Kidney (tissue), 22 donors: ENCODE measurements around the gene TOMT. TPM values are rescaled to one million over a fixed set of nuclear protein-coding genes. Genes with fewer than 3 reads are reported as not detected.

ENCODE experiments used
- DNase-seq, 5 donors: peaks; one replicate each; pipeline ENCODE4 v3.0.0-alpha.2; 2013 to 2020
- FAIRE-seq: peaks from 2 replicates; lab custom pipeline; 2012; peaks lifted over from hg19 to GRCh38; lab: Jason Lieb, UNC
- H3K27ac ChIP-seq, 2 donors: one replicate each; pipeline ENCODE4 v1.7.0; 2013; ENCODE audit warnings: low read depth in 2 of 2, low read length in 2 of 2, inconsistent platforms in 1 of 2
- H3K27me3 ChIP-seq: one replicate; pipeline ENCODE4 v1.7.1; 2013; ENCODE audit warnings: low read length, inconsistent platforms; ENCODE audit not compliant: control insufficient read depth, insufficient read depth
- H3K36me3 ChIP-seq, 3 donors: one replicate each; pipeline versions ENCODE4 v1.7.0 to v1.7.1; 2013; ENCODE audit warnings: low read length in 3 of 3, control low read depth in 1 of 3, inconsistent platforms in 1 of 3; ENCODE audit not compliant: insufficient read depth in 3 of 3, control insufficient read depth in 2 of 3
- H3K4me1 ChIP-seq, 3 donors: one replicate each; pipeline versions ENCODE4 v1.7.0 to v1.7.1; 2013; ENCODE audit warnings: low read length in 3 of 3, inconsistent platforms in 1 of 3, low read depth in 1 of 3; ENCODE audit not compliant: control insufficient read depth in 2 of 3, insufficient read depth in 2 of 3
- H3K4me3 ChIP-seq, 3 donors: one replicate each; pipeline versions ENCODE4 v1.7.0 to v1.8.1; 2013; ENCODE audit warnings: low read length in 3 of 3, control low read depth in 1 of 3, inconsistent platforms in 1 of 3
- H3K9ac ChIP-seq, 3 donors: one replicate each; pipeline versions ENCODE4 v1.7.0 to v1.7.1; 2013; ENCODE audit warnings: low read length in 3 of 3, control low read depth in 1 of 3, inconsistent platforms in 1 of 3
- H3K9me3 ChIP-seq, 3 donors: one replicate each; pipeline versions ENCODE4 v1.7.0 to v1.7.1; 2013; ENCODE audit warnings: low read length in 3 of 3, control low read depth in 1 of 3, inconsistent platforms in 1 of 3; ENCODE audit not compliant: control insufficient read depth in 2 of 3, insufficient read depth in 1 of 3
- CTCF ChIP-seq: IDR thresholded peaks from 3 replicates; pipeline ENCODE4 v1.5.1; 2012; ENCODE audit warnings: mild to moderate bottlenecking, moderate library complexity, borderline replicate concordance; ENCODE audit not compliant: insufficient read depth; ENCODE audit errors: extremely low read depth
- intact Hi-C: fragments of 100-400 bp; cut with DNase I; formaldehyde crosslinking; loops from one replicate; pipeline ENCODE4 v1.11.1; 2022
- long read RNA-seq, 10 donors: library from polyadenylated mRNA in 1 of 10; unstranded in 1 of 10; transcript quantifications; one replicate each; pipeline ENCODE4 v2.0.0 and lab custom pipeline, GENCODE V29; 2021 to 2026
- polyA plus RNA-seq: library from polyadenylated mRNA; stranded (reverse); fragments of 350-450 nt; fragmentation: Illumina TruSeq; extraction: RNeasy Lipid Tissue Mini Kit (QIAGEN cat#74804); gene quantifications from one replicate; pipeline ENCODE4 v1.2.3, GENCODE V29; 2014; ENCODE audit warnings: low read depth, low replicate concordance; ENCODE audit not compliant: insufficient read depth
- total RNA-seq: library from RNA; stranded (reverse); fragmentation: NEBNext Ultra II Directional; extraction: Animal tissue kit (Norgen Biotek cat#: 25700); gene quantifications from one replicate; pipeline ENCODE4 v1.2.1, GENCODE V29; 2021
- donor health status: control.
- donor health status: control.
- donor health status: control.
- donor health status: control.
- donor health status: control.
- donor health status: DM: yes; HTN: yes; CAD: no.
- donor health status: Normal renal cell carcinoma (clear cell type).

Gene TOMT
- total RNA-seq (not detected), polyA plus RNA-seq (not detected)
- long read RNA-seq, donor 1 = 0 reads
- long read RNA-seq, donor 2, partial matches to known transcripts = 0 of 1 reads
- long read RNA-seq, donor 2, other reads (novel, unspliced or antisense) = 0 of 1 reads
- long read RNA-seq, donor 3 = 0 reads
- long read RNA-seq, donor 4 = 0 reads
- long read RNA-seq, donor 5 = 0 reads
- long read RNA-seq, donor 6 = 0 reads
- long read RNA-seq, donor 7 = 0 reads
- long read RNA-seq, donor 8 = 0 reads
- long read RNA-seq, donor 9 = 0 reads
- long read RNA-seq, donor 10 = 0 reads

- Histone ChIP-seq H3K27me3 (no peaks in the 10 kb centered on the region), H3K9me3 (no peaks in the 10 kb centered on the region), H3K9ac (no peak within 1 kb of the TSS), H3K36me3 (peaks cover 0 to 2% (median 2%) of the 10 kb centered on the region in 3 donors), H3K27ac (no peak within 1 kb of the TSS), H3K4me3 (no peak within 1 kb of the TSS), H3K4me1 (peaks cover 8 to 14% (median 13%) of the 10 kb centered on the region in 3 donors)
- intact Hi-C loops = no loop called here
- FAIRE-seq = no peak
- no peak for DNase-seq
- no peak for TF ChIP-seq CTCF
Measured at GRCh38 chr11:72105888-72106287, at the start of gene TOMT. Gene TOMT, plus strand, starts transcription at chr11:72105924. Its CDS starts 28 bp downstream, at chr11:72105952.

- no peaks in the 10 kb centered on the region for H3K27me3 ChIP-seq
- DNase-seq = no peak
- no peak for TF ChIP-seq CTCF
- no peak overlapping the region for H3K4me3 ChIP-seq
- H3K9ac ChIP-seq = no peak overlapping the region
- H3K4me1 ChIP-seq = no peaks in the 10 kb centered on the region
- H3K9me3 ChIP-seq = no peaks in the 10 kb centered on the region
- H3K27ac ChIP-seq = no peak overlapping the region
- H3K36me3 ChIP-seq = peaks cover 0 to 4% (median 2%) of the 10 kb centered on the region in 3 donors
- FAIRE-seq = no peak
- intact Hi-C loops = no loop called here
Measured at GRCh38 chr11:72058416-72059034, 47.2 kb upstream of the TOMT start.

- FAIRE-seq = no peak
- no peaks in the 10 kb centered on the region for H3K9me3 ChIP-seq
Measured at GRCh38 chr11:72061739-72062396, 43.9 kb upstream of the TOMT start.

More at GRCh38 chr11:72061739-72062396, 43.9 kb upstream of the TOMT start:
- intact Hi-C loops = no loop called here
- no peak for TF ChIP-seq CTCF
- Histone ChIP-seq H3K4me1 (peaks cover 0 to 2% (median 0%) of the 10 kb centered on the region in 3 donors), H3K27ac (no peak overlapping the region), H3K27me3 (no peaks in the 10 kb centered on the region), H3K4me3 (no peak overlapping the region), H3K9ac (no peak overlapping the region), H3K36me3 (peaks cover 0 to 4% (median 2%) of the 10 kb centered on the region in 3 donors)
- DNase-seq = no peak
